ENCODE results near the gene CCDC90B.

- no peak for TF ChIP-seq CTCF (IDR thresholded peaks at IDR 0.05)
- TF ChIP-seq POLR2A (IDR thresholded peaks at IDR 0.05), result no peak
- no peak for TF ChIP-seq EP300 (IDR thresholded peaks at IDR 0.05)
Measured at GRCh38 chr11:83223457-83223856, 62.7 kb downstream of the CCDC90B start.

Measured in tibial nerve (tissue), 4 donors.